Neural cell (in vitro differentiated cells): Measurements from ENCODE around the gene TCF4.

Source experiments
- EZH2 ChIP-seq: fragments of 200-600, 300-800 bp; shearing (Covaris generic), sonication (generic); IDR thresholded peaks from 2 replicates; pipeline ENCODE4 v1.6.1; 2014; ENCODE audit warnings: antibody characterized with exemption, low read length, borderline replicate concordance, mild to moderate bottlenecking; ENCODE audit not compliant: insufficient read depth, poor library complexity, severe bottlenecking
- MXI1 ChIP-seq: fragments of 450-650 bp; conservative IDR thresholded peaks from 2 replicates; pipeline ENCODE4 v1.6.1; 2014; ENCODE audit warnings: antibody characterized with exemption, mild to moderate bottlenecking; ENCODE audit not compliant: poor library complexity, severe bottlenecking
- POLR2AphosphoS5 ChIP-seq: IDR thresholded peaks from 2 replicates; pipeline ENCODE4 v1.6.1; 2012
- RAD21 ChIP-seq: fragments of 450-650 bp; conservative IDR thresholded peaks from 2 replicates; pipeline ENCODE4 v1.6.1; 2014; ENCODE audit warnings: antibody characterized with exemption, mild to moderate bottlenecking, moderate library complexity
- REST ChIP-seq: IDR thresholded peaks from 2 replicates; pipeline ENCODE4 v1.6.1; 2012; ENCODE audit warnings: borderline replicate concordance
- SMC3 ChIP-seq: fragments of 450-650 bp; conservative IDR thresholded peaks from 2 replicates; pipeline ENCODE4 v1.6.1; 2014; ENCODE audit warnings: antibody characterized with exemption, mild to moderate bottlenecking, moderate library complexity; ENCODE audit not compliant: poor library complexity
- TAF1 ChIP-seq: IDR thresholded peaks from 2 replicates; pipeline ENCODE4 v1.6.1; 2012; ENCODE audit warnings: low read depth
- TF ChIP-seq, protein P1 (sequence below): fragments of 450-650 bp; IDR thresholded peaks from 2 replicates; pipeline ENCODE4 v1.5.1; 2014; ENCODE audit warnings: antibody characterized with exemption, mild to moderate bottlenecking, moderate library complexity; ENCODE audit not compliant: poor library complexity, severe bottlenecking

GRCh38 chr18:55365342-55365741 is 222.7 kb downstream of the TCF4 start:
- TF ChIP-seq, protein P1, sequence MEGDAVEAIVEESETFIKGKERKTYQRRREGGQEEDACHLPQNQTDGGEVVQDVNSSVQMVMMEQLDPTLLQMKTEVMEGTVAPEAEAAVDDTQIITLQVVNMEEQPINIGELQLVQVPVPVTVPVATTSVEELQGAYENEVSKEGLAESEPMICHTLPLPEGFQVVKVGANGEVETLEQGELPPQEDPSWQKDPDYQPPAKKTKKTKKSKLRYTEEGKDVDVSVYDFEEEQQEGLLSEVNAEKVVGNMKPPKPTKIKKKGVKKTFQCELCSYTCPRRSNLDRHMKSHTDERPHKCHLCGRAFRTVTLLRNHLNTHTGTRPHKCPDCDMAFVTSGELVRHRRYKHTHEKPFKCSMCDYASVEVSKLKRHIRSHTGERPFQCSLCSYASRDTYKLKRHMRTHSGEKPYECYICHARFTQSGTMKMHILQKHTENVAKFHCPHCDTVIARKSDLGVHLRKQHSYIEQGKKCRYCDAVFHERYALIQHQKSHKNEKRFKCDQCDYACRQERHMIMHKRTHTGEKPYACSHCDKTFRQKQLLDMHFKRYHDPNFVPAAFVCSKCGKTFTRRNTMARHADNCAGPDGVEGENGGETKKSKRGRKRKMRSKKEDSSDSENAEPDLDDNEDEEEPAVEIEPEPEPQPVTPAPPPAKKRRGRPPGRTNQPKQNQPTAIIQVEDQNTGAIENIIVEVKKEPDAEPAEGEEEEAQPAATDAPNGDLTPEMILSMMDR = no peak
- TF ChIP-seq REST (no peak), EZH2 (no peak), TAF1 (no peak), RAD21 (no peak), POLR2AphosphoS5 (no peak), SMC3 (no peak), MXI1 (no peak)
